HG03521 (cell line): ENCODE measurements around the gene STK32B.

Experiments used
- ATAC-seq: cut with Tn5 transposase; IDR thresholded peaks from one replicate; pipeline ENCODE4 v1.9.1; 2021; ENCODE audit warnings: mild to moderate bottlenecking, moderate library complexity; ENCODE audit not compliant: unreplicated experiment

Gene STK32B

GRCh38 chr4:5330339-5330989 lies 279.2 kb downstream of the STK32B start:
- no peak for ATAC-seq

DNA sequence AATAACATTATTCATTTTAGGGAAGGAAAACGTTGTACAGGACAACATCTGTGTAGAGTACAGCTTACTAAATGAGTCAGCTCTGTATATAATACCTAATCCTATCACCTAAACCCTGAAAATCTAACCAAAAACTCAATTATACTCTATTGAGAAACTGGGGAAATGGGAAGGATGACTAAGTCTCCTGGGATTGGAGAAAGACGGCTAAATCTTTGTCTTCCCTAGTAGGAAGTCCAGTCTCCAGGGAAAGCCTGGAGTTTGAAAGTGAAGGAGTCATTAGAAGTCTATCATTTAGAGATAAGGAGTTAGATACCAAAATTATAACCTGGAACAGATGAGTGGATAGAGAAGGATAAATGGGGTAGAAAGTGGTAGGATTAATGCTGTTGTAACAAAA lies 286.5 kb downstream of the STK32B start:
- no peak for ATAC-seq

DNA sequence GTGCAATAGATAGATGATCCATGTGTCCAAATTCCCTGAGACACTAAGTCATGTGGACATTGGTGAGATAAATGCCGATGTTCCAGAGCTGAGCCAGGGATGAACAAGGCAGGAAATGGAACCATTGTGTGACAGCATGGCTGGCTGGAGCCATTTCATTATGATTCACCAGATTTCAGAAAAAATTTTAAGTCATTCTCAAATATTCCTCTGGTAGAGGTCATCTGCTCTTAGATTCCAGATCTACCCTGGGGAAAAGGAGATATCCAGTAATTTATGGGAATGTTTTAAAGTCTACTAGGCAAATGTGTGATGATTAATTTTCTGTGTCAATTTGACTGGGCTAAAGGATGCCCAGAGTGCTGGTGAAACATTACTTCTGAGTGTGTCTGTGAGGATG lies 287.3 kb downstream of the STK32B start:
- ATAC-seq: no peak

DNA sequence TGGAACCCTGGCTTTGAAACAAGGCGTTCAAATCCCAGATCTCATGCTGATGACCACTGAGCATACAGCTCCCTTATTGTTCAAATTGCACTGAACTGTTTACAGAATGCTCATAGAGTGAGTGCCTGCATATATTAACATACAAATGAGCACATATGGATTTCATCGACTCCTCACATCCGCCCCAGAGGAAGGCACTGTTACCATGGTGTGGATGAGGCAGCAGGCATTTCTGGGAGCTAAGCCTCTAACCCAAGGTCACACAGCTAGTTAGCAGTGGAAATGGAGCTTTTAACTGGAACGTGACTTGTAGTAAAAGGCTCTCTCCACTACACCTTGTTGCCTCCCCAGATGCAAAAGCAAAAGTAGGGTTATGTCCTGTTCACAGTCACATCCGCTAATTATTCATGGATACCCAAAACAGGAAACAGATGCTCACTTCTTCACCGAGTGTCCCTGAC lies 289.7 kb downstream of the STK32B start:
- ATAC-seq: no peak

DNA sequence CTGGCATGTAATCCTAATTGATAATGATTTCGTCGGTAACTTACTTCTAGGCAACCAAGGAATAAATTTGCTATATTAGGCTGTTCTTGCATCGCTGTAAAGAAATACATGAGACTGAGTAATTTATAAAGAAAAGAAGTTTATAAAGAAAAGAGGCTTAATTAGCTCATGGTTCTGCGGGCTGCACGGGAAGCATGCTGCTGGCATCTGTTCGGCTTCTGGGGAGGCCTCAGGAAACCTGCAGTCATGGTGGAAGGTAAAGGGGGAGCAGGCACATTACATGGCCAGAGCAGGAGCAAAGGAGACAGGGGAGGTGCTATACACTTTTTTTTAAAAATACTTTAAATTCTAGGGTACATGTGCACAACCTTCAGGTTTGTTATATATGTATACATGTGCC lies 290.2 kb downstream of the STK32B start:
- ATAC-seq: no peak

- ATAC-seq: no peak
These were observed 304.6 kb downstream of the STK32B start for GRCh38 chr4:5355846-5356245.

- ATAC-seq: no peak
These were observed 306.6 kb downstream of the STK32B start for GRCh38 chr4:5357870-5358269.

DNA sequence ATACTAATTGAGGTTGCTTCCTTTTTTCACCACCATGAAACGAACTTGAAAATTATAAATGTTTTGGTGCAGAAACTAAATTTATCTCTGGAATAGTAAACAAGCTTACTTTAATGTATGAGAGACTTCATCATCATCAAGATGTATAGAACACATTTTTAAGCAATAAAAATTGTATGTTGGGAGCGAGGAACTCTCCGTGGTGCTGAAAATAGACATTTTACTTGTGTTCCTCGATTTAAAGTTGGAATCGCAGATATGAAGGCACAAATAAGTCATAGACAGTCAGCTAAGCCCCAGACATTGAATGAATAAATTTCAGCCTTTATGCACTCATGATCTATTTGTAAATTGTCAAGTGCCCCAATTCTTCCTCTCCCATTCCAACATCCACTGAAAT lies 310.7 kb downstream of the STK32B start:
- ATAC-seq: no peak

DNA sequence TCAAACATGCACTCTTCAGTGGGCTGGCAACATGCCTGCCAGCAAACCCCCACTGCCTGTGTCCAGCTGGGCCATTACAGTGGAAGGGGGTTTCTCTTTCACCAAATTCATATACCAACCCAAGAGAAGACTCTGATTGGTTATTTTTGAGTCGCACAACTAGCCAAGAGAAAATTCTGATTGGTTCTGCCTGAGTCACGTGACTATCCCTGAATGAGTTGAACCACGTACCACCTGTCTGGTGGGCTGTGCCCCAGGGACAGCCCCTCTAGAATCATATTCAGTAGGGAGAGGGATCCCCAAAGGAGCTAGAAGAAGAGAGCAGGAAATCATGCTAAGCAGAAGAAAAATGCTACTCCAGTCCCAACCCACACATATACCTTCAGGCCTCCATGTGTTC lies 313.1 kb downstream of the STK32B start:
- ATAC-seq: no peak

- ATAC-seq: no peak
These were observed 314.1 kb downstream of the STK32B start for GRCh38 chr4:5365071-5366008.

DNA sequence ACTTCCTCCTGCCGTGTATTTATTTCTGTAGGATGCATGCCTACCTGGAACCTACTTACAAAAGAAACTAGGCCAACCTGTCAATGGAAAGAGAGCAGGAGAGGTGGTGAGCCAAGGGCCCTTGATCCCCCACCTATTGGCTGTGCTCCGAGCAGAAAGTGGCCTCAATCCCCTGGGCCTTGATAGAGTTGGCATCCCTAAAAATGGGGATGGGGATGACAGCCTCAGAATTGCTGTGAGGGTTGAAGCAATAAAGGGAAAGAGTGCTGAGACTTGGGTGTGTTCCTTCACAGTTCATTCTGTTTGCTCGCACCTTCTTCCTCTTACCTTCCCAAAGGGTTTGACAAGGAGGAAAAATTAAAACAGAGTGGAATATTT lies 314.7 kb downstream of the STK32B start:
- no peak for ATAC-seq

- ATAC-seq: no peak
These were observed 315.1 kb downstream of the STK32B start for GRCh38 chr4:5366421-5366820.

GRCh38 chr4:5368426-5368825 lies 317.1 kb downstream of the STK32B start:
- ATAC-seq: no peak

DNA sequence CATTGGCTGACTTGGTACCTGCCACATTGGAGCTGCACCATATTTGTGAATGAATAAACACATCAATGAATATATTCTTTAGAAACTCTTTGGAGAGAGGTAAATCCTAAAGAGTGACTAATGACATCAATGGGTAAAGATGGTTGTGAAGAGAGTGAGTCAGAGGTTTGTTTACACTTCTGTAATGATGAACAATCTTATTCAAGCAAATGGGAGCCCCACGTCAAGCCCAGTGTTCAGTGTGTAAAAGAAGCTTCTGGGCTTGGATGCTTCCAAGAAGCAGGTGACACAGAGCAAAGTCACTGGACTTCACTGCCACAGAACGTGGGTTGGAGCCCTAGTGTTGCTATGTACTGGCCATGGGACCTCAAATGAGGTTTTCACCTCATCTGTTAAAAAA lies 319.0 kb downstream of the STK32B start:
- no peak for ATAC-seq

- ATAC-seq: no peak
These were observed 320.3 kb downstream of the STK32B start for GRCh38 chr4:5371415-5372190.

- no peak for ATAC-seq
These were observed 320.9 kb downstream of the STK32B start for GRCh38 chr4:5372198-5372597.

GRCh38 chr4:5373327-5373726 lies 322.0 kb downstream of the STK32B start:
- ATAC-seq: no peak

- ATAC-seq: no peak
These were observed 323.3 kb downstream of the STK32B start for GRCh38 chr4:5374592-5374991.

GRCh38 chr4:5374994-5375393 lies 323.7 kb downstream of the STK32B start:
- no peak for ATAC-seq

- no peak for ATAC-seq
These were observed 324.7 kb downstream of the STK32B start for GRCh38 chr4:5376015-5376414.

GRCh38 chr4:5378002-5378401 lies 326.7 kb downstream of the STK32B start:
- no peak for ATAC-seq
